ENCODE results near the gene HIRA.

DNA sequence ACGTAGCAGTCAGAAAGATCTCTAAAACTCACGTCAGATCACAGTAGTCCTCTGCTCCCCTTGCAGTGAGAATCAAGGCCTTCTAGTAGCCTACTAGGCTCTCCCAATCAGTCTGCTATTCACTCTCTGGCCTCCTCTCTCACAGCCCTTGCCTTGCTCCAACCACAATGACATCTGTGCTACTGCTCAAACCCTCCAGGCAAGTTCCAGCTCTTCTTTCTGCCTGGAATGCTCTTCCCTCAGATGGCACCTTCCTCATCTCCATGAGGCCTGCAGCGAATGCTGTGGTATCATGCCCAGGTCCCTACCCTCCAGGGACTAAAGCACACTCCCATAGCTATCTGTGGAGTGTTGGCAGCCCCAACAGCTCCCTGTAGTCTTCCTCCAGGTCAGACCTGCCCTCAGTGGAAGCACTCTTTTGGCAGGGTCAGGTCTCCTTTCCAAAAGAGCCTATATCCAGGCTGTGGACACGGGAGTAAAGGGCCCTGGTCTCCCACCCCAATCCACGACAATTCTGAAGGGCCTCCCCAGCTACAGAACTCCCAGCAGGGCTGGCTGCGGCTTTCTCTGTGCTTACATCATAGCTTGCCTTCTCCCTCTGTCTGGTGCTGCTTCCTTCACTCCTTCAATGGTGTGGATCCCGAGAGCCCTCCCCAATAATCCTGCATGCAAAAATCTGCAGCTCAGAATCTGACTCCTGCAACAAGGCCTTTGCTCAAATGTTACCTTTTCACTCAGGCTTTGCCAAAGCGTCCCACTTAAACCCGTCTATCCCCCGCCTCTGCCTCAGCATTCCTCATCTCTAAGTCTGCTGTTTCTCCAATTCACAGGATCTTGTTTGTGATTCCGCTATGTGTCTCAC, 8.9 kb downstream of the HIRA start:
- TF ChIP-seq, protein P1, sequence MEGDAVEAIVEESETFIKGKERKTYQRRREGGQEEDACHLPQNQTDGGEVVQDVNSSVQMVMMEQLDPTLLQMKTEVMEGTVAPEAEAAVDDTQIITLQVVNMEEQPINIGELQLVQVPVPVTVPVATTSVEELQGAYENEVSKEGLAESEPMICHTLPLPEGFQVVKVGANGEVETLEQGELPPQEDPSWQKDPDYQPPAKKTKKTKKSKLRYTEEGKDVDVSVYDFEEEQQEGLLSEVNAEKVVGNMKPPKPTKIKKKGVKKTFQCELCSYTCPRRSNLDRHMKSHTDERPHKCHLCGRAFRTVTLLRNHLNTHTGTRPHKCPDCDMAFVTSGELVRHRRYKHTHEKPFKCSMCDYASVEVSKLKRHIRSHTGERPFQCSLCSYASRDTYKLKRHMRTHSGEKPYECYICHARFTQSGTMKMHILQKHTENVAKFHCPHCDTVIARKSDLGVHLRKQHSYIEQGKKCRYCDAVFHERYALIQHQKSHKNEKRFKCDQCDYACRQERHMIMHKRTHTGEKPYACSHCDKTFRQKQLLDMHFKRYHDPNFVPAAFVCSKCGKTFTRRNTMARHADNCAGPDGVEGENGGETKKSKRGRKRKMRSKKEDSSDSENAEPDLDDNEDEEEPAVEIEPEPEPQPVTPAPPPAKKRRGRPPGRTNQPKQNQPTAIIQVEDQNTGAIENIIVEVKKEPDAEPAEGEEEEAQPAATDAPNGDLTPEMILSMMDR (conservative IDR thresholded peaks at IDR 0.05; ENCODE audit: low read length): no peak
- TF ChIP-seq EZH2phosphoT487 (IDR thresholded peaks at IDR 0.05; ENCODE audit: borderline replicate concordance, low read depth, low read length): no peak

Measured in OCI-LY7 (cell line).